ENCODE data around the gene ZNF688.

Gene ZNF688

GRCh38 chr16:30565984-30566383 lies 5.5 kb downstream of the ZNF688 start:
- H3K4me3 ChIP-seq (ENCODE audit: low read depth, low read length) = no peak overlapping the region

DNA sequence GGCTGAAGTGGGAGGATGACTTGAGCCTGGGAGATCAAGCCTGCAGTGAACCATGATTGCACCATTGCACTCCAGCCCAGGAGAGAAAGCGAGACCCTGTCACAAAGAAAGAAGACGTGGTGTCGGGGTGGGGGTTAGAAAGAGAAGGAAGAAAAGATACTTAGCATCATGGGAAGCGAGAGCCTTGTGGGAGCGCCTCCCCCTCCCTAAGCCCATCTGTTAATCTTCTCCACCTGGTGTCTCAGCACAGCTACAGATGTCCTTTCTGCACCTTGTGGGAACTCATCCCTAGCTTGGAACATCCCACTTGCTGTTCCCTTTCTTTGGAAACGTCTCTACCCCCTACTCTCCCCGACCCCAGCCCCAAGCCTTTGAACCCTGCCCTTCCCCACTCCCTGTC lies 6.0 kb downstream of the ZNF688 start:
- Histone ChIP-seq H3K27me3 (ENCODE audit: control insufficient read depth, insufficient read depth, low read length) (no peaks in the 10 kb centered on the region), H3K9ac (ENCODE audit: low read depth, low read length) (no peak overlapping the region), H3K4me1 (ENCODE audit: control insufficient read depth, insufficient read depth, low read length) (peaks cover 5% of the 10 kb centered on the region), H3K4me3 (ENCODE audit: low read depth, low read length) (no peak overlapping the region), H3K9me3 (ENCODE audit: control insufficient read depth, insufficient read depth, low read length) (no peaks in the 10 kb centered on the region), H3K27ac (ENCODE audit: low read depth, low read length) (no peak overlapping the region), H3K36me3 (ENCODE audit: control insufficient read depth, insufficient read depth, low read length) (no peaks in the 10 kb centered on the region)

More at GRCh38 chr16:30565984-30566383, 5.5 kb downstream of the ZNF688 start:
- Histone ChIP-seq H3K9ac (ENCODE audit: low read depth, low read length) (no peak overlapping the region), H3K27me3 (ENCODE audit: control insufficient read depth, insufficient read depth, low read length) (no peaks in the 10 kb centered on the region), H3K27ac (ENCODE audit: low read depth, low read length) (no peak overlapping the region), H3K9me3 (ENCODE audit: control insufficient read depth, insufficient read depth, low read length) (no peaks in the 10 kb centered on the region), H3K4me1 (ENCODE audit: control insufficient read depth, insufficient read depth, low read length) (peaks cover 8% of the 10 kb centered on the region), H3K36me3 (ENCODE audit: control insufficient read depth, insufficient read depth, low read length) (no peaks in the 10 kb centered on the region)

DNA sequence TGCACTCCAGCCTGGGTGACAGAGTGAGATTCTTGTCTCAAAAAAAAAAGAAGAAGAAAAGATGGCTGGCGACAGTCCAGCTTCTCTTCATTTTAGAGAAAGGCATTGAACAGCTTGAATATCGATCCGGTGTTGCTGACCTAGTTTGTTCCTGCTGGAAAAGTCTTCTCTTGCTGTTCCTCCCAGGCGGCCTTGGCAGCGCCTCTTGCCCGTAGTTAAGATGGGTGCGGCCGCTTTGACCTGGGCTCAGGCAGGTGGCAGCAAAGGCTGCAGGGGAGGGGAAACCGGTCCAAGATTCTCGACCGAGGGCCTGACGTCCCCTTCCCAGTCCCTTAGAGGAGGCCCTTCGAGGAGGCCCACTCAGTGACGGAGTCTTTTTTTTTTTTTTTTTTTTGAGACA lies 9.5 kb downstream of the ZNF688 start:
- Histone ChIP-seq H3K9ac (ENCODE audit: low read depth, low read length) (no peak overlapping the region), H3K36me3 (ENCODE audit: control insufficient read depth, insufficient read depth, low read length) (no peaks in the 10 kb centered on the region), H3K27ac (ENCODE audit: low read depth, low read length) (no peak overlapping the region), H3K4me3 (ENCODE audit: low read depth, low read length) (no peak overlapping the region), H3K9me3 (ENCODE audit: control insufficient read depth, insufficient read depth, low read length) (no peaks in the 10 kb centered on the region), H3K27me3 (ENCODE audit: control insufficient read depth, insufficient read depth, low read length) (no peaks in the 10 kb centered on the region), H3K4me1 (ENCODE audit: control insufficient read depth, insufficient read depth, low read length) (peaks cover 4% of the 10 kb centered on the region; the same call in 1 of the 2 replicates)

DNA sequence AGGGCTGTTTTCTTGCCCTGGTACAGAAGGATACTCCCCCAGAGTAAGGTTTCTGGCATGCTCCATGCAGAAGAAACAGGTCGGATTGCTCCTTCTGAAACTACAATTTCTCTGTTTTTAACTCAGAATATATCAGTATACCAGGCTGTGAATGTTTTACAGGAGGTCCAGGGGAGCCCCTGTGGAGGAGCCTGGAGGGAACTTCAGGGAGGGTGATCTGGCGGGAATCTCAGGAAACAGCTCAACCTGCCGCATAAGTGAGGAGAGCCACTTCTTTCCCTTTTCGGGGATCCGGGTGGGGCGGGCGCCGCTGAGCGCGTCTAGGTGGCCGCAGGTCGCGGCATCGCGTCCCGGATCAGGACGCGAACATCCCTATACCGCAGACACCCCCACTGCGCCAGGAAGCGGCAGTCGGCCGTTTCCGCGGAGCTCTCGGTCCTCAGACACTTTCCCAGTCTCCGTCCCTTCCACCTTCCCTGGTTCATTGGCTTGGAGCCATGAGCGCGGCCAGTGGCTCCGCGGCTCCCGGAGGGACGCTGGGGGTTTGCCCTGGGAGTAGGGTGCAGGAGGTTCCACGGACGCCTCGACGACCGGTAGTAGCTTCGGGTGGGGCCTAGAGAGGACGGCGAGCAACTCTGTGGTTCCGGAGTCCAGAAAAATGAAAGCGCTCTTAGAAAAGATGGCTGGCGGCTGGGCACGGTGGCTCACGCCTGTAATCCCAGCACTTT lies 10.3 kb downstream of the ZNF688 start:
- Histone ChIP-seq H3K9me3 (ENCODE audit: control insufficient read depth, insufficient read depth, low read length) (no peaks in the 10 kb centered on the region), H3K9ac (ENCODE audit: low read depth, low read length) (no peak overlapping the region), H3K4me3 (ENCODE audit: low read depth, low read length) (peak overlapping the region; percentile 14), H3K27me3 (ENCODE audit: control insufficient read depth, insufficient read depth, low read length) (no peaks in the 10 kb centered on the region), H3K27ac (ENCODE audit: low read depth, low read length) (no peak overlapping the region), H3K4me1 (ENCODE audit: control insufficient read depth, insufficient read depth, low read length) (peaks cover 4% of the 10 kb centered on the region; the same call in 1 of the 2 replicates), H3K36me3 (ENCODE audit: control insufficient read depth, insufficient read depth, low read length) (0 out of 2 replicates have a peak, but pooled peaks cover under 1% of the 10 kb centered on the region)

DNA sequence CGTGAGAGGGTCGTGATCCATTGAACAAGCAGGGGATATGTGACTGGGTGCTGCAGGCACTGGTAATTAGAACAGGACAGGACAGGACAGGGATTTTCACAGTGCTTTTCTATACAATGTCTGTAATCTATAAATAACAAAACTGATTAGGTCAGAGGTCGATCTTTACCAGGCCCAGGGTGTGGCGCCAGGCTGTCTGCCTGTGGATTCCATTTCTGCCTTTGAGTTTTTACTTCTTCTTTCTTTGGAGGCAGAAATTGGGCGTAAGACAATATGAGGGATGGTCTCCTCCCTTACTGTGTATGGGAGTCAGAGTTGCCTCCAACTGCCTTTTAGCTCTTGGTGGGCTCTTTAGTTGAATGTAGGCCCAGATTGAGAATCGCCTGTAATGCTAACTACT lies 11.8 kb downstream of the ZNF688 start:
- Histone ChIP-seq H3K9ac (ENCODE audit: low read depth, low read length) (no peak overlapping the region), H3K4me1 (ENCODE audit: control insufficient read depth, insufficient read depth, low read length) (peaks cover 6% of the 10 kb centered on the region; the same call in 1 of the 2 replicates), H3K36me3 (ENCODE audit: control insufficient read depth, insufficient read depth, low read length) (peaks cover 12% of the 10 kb centered on the region), H3K4me3 (ENCODE audit: low read depth, low read length) (no peak overlapping the region), H3K27ac (ENCODE audit: low read depth, low read length) (no peak overlapping the region), H3K9me3 (ENCODE audit: control insufficient read depth, insufficient read depth, low read length) (no peaks in the 10 kb centered on the region), H3K27me3 (ENCODE audit: control insufficient read depth, insufficient read depth, low read length) (no peaks in the 10 kb centered on the region)

GRCh38 chr16:30558789-30559377 lies 12.6 kb downstream of the ZNF688 start:
- peaks cover 20% of the 10 kb centered on the region for H3K36me3 ChIP-seq (ENCODE audit: control insufficient read depth, insufficient read depth, low read length)
- no peaks in the 10 kb centered on the region for H3K9me3 ChIP-seq (ENCODE audit: control insufficient read depth, insufficient read depth, low read length)
- peak overlapping the region; percentile 51 for H3K4me3 ChIP-seq (ENCODE audit: low read depth, low read length)
- peaks cover 6% of the 10 kb centered on the region; the same call in 1 of the 2 replicates for H3K4me1 ChIP-seq (ENCODE audit: control insufficient read depth, insufficient read depth, low read length)
- H3K9ac ChIP-seq (ENCODE audit: low read depth, low read length) = peak overlapping the region; percentile 60
- H3K27ac ChIP-seq (ENCODE audit: low read depth, low read length) = peak overlapping the region; percentile 96
- H3K27me3 ChIP-seq (ENCODE audit: control insufficient read depth, insufficient read depth, low read length) = no peaks in the 10 kb centered on the region

- H3K27me3 ChIP-seq (ENCODE audit: control insufficient read depth, insufficient read depth, low read length) = no peaks in the 10 kb centered on the region
- peaks cover 27% of the 10 kb centered on the region for H3K36me3 ChIP-seq (ENCODE audit: control insufficient read depth, insufficient read depth, low read length)
- peaks cover 6% of the 10 kb centered on the region; the same call in 1 of the 2 replicates for H3K4me1 ChIP-seq (ENCODE audit: control insufficient read depth, insufficient read depth, low read length)
- H3K9ac ChIP-seq (ENCODE audit: low read depth, low read length) = peak within 1 kb of the TSS; percentile 84
- peak within 1 kb of the TSS; percentile 99 for H3K4me3 ChIP-seq (ENCODE audit: low read depth, low read length)
- H3K27ac ChIP-seq (ENCODE audit: low read depth, low read length) = peak within 1 kb of the TSS; percentile 96
- H3K9me3 ChIP-seq (ENCODE audit: control insufficient read depth, insufficient read depth, low read length) = no peaks in the 10 kb centered on the region
Measured at GRCh38 chr16:30557957-30558788, 13.3 kb downstream of the ZNF688 start, which contains the start of gene ZNF764. TSS of gene ZNF764 (minus strand) at chr16:30558374. CDS start at chr16:30558182, 192 bp downstream.

DNA sequence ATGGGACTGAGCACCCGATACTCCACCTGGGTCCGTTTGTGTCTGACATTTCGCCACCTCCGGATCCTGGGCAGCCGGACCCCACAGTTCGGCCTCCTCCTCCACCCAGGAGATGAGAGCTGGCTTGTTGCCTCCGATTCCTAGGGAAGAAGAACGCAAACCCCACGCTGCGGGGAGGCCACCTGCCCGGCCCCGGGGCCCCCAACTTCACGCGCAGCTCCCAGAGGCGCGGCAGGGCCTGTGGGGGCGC lies 13.9 kb downstream of the ZNF688 start:
- H3K9me3 ChIP-seq (ENCODE audit: control insufficient read depth, insufficient read depth, low read length) = no peaks in the 10 kb centered on the region
- H3K9ac ChIP-seq (ENCODE audit: low read depth, low read length) = peak overlapping the region; percentile 84
- no peaks in the 10 kb centered on the region for H3K27me3 ChIP-seq (ENCODE audit: control insufficient read depth, insufficient read depth, low read length)
- H3K36me3 ChIP-seq (ENCODE audit: control insufficient read depth, insufficient read depth, low read length) = peaks cover 28% of the 10 kb centered on the region
- H3K4me3 ChIP-seq (ENCODE audit: low read depth, low read length) = peak overlapping the region; percentile 99
- H3K27ac ChIP-seq (ENCODE audit: low read depth, low read length) = peak overlapping the region; percentile 96
- peaks cover 6% of the 10 kb centered on the region; the same call in 1 of the 2 replicates for H3K4me1 ChIP-seq (ENCODE audit: control insufficient read depth, insufficient read depth, low read length)

GRCh38 chr16:30556125-30556473 lies 15.4 kb downstream of the ZNF688 start:
- Histone ChIP-seq H3K4me3 (ENCODE audit: low read depth, low read length) (no peak overlapping the region), H3K4me1 (ENCODE audit: control insufficient read depth, insufficient read depth, low read length) (peaks cover 6% of the 10 kb centered on the region; the same call in 1 of the 2 replicates), H3K9me3 (ENCODE audit: control insufficient read depth, insufficient read depth, low read length) (no peaks in the 10 kb centered on the region), H3K27me3 (ENCODE audit: control insufficient read depth, insufficient read depth, low read length) (no peaks in the 10 kb centered on the region), H3K27ac (ENCODE audit: low read depth, low read length) (no peak overlapping the region), H3K9ac (ENCODE audit: low read depth, low read length) (no peak overlapping the region), H3K36me3 (ENCODE audit: control insufficient read depth, insufficient read depth, low read length) (peaks cover 28% of the 10 kb centered on the region)

GRCh38 chr16:30555315-30556124 lies 16.0 kb downstream of the ZNF688 start:
- Histone ChIP-seq H3K36me3 (ENCODE audit: control insufficient read depth, insufficient read depth, low read length) (peaks cover 28% of the 10 kb centered on the region), H3K4me1 (ENCODE audit: control insufficient read depth, insufficient read depth, low read length) (peaks cover 6% of the 10 kb centered on the region; the same call in 1 of the 2 replicates), H3K27me3 (ENCODE audit: control insufficient read depth, insufficient read depth, low read length) (no peaks in the 10 kb centered on the region), H3K27ac (ENCODE audit: low read depth, low read length) (no peak overlapping the region), H3K9ac (ENCODE audit: low read depth, low read length) (no peak overlapping the region), H3K9me3 (ENCODE audit: control insufficient read depth, insufficient read depth, low read length) (no peaks in the 10 kb centered on the region), H3K4me3 (ENCODE audit: low read depth, low read length) (no peak overlapping the region)

All from HUES48 (cell line).